GM21786 (cell line): ENCODE data around the gene ZFP1.
"Not testable (repeated sequence)": the region's sequence is repeated elsewhere in the genome, so short reads cannot be mapped to it uniquely, and the experiment has no call there.

Experiments
- ATAC-seq: cut with Tn5 transposase; IDR thresholded peaks from one replicate; pipeline ENCODE4 v1.9.1; 2021; ENCODE audit not compliant: unreplicated experiment

Gene ZFP1

GRCh38 chr16:75112734-75113491, 35.4 kb upstream of the ZFP1 start:
- no peak for ATAC-seq

GRCh38 chr16:75113541-75114121, 34.7 kb upstream of the ZFP1 start:
- ATAC-seq: no peak

GRCh38 chr16:75114179-75114945, 34.0 kb upstream of the ZFP1 start:
- ATAC-seq: no peak

- no peak for ATAC-seq
Observed at GRCh38 chr16:75114946-75115825, 33.1 kb upstream of the ZFP1 start.

GRCh38 chr16:75116081-75116910, 32.0 kb upstream of the ZFP1 start, which contains the start of gene LDHD:
TSS of gene LDHD (minus strand) at chr16:75116780. CDS start at chr16:75116720, 60 bp downstream.
- no peak for ATAC-seq

- no peak for ATAC-seq
Observed at GRCh38 chr16:75116911-75117245, 31.4 kb upstream of the ZFP1 start.

- ATAC-seq: no peak
Observed at GRCh38 chr16:75118943-75119539, 29.3 kb upstream of the ZFP1 start.

GRCh38 chr16:75120253-75120652, 28.1 kb upstream of the ZFP1 start:
- no peak for ATAC-seq

GRCh38 chr16:75121949-75122568, 26.3 kb upstream of the ZFP1 start:
- ATAC-seq: no peak

- ATAC-seq: no peak
Observed at GRCh38 chr16:75122609-75123008, 25.7 kb upstream of the ZFP1 start.

GRCh38 chr16:75127713-75128415, 20.5 kb upstream of the ZFP1 start:
- ATAC-seq: no peak

GRCh38 chr16:75129421-75130149, 18.7 kb upstream of the ZFP1 start:
- ATAC-seq: not testable (repeated sequence)

- no peak for ATAC-seq
Observed at GRCh38 chr16:75130150-75130771, 18.1 kb upstream of the ZFP1 start.

GRCh38 chr16:75131081-75131480, 17.2 kb upstream of the ZFP1 start:
- no peak for ATAC-seq

GRCh38 chr16:75138233-75138632, 10.1 kb upstream of the ZFP1 start:
- ATAC-seq: no peak

GRCh38 chr16:75138636-75139035, 9.7 kb upstream of the ZFP1 start:
- no peak for ATAC-seq

GRCh38 chr16:75139498-75139897, 8.8 kb upstream of the ZFP1 start:
- no peak for ATAC-seq

GRCh38 chr16:75143941-75144340, 4.4 kb upstream of the ZFP1 start:
- ATAC-seq: no peak
